GM12892 (cell line): ENCODE results near the gene CRISPLD2.

Source experiments
- POLR2A ChIP-seq: IDR thresholded peaks from 2 replicates; pipeline ENCODE4 v1.6.1; 2011; ENCODE audit warnings: low read depth, low read length, control low read depth
- POLR2AphosphoS5 ChIP-seq: IDR thresholded peaks from 2 replicates; pipeline ENCODE4 v1.6.1; 2011; ENCODE audit warnings: low read depth, low read length, control low read depth
- TAF1 ChIP-seq: IDR thresholded peaks from 2 replicates; pipeline ENCODE4 v1.6.1; 2011; ENCODE audit warnings: low read depth, mild to moderate bottlenecking, control low read depth, low read length, borderline replicate concordance

DNA sequence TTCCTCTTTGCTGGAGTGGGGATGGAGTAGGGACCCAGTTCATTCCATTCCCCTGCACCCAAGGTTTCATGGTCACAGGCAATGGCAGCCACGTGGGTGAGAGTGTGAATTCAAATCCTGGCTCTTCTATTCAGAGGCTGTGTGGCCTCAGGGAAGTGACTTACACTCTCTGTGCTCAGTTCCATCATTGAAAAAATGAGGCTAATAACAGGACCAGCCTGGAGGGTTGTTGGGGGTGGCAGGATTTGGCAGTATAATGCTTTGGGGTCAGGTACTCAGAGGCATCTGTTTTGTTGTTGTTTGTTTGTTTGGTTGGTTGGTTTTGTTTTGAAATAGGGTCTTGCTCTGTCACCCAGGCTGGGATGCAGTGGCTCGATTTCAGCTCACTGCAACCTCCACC, 2.2 kb upstream of the CRISPLD2 start:
- TF ChIP-seq POLR2AphosphoS5 = no peak
- no peak for TF ChIP-seq POLR2A
- TF ChIP-seq TAF1 = no peak
